HEK293 (cell line): ENCODE measurements around the gene TREH.

ENCODE experiments used
- CTCF ChIA-PET: fragments of 350-600 bp; formaldehyde crosslinking; extraction: SDS; loops from one replicate; lab custom pipeline; 2021; ENCODE audit warnings: antibody characterized with exemption; lab: Yijun Ruan, JAX
- POLR2A ChIA-PET: fragments of 300-600 bp; formaldehyde crosslinking; extraction: SDS; loops from one replicate; lab custom pipeline; 2020; ENCODE audit warnings: antibody characterized with exemption, inconsistent platforms; lab: Yijun Ruan, JAX
- H3K27ac ChIP-seq: fragments of 200-500 bp; sonication (Bioruptor generic); 2 replicates; pipeline ENCODE4 v1.5.1; 2014; ENCODE audit warnings: low read depth, low read length, control low read depth, inconsistent platforms; ENCODE audit errors: extremely low read depth
- H3K36me3 ChIP-seq, 2 experiments: fragments of 200-500 bp in 1 of 2; sonication (Bioruptor generic) in 1 of 2; 1 replicate in 1 of 2; 2 replicates in 1 of 2; pipeline ENCODE4 v1.5.1; 2014 to 2017; ENCODE audit warnings: inconsistent platforms in 2 of 2, low read length in 2 of 2; ENCODE audit not compliant: control insufficient read depth in 2 of 2, insufficient read depth in 1 of 2
- H3K4me1 ChIP-seq: fragments of 200-500 bp; sonication (Bioruptor generic); 2 replicates; pipeline ENCODE4 v1.5.1; 2014; ENCODE audit warnings: mild to moderate bottlenecking, low read length, inconsistent platforms; ENCODE audit not compliant: control insufficient read depth, insufficient read depth
- H3K4me3 ChIP-seq: 2 replicates; pipeline ENCODE4 v1.5.1; 2011; ENCODE audit warnings: low read depth, mild to moderate bottlenecking, control low read depth, low read length, moderate library complexity
- H3K9me3 ChIP-seq: fragments of 200-500 bp; sonication (Bioruptor generic); 2 replicates; pipeline ENCODE4 v1.5.1; 2014; ENCODE audit warnings: low read depth, low read length, inconsistent platforms; ENCODE audit not compliant: control insufficient read depth, insufficient read depth
- ELK4 ChIP-seq: IDR thresholded peaks from 2 replicates; pipeline ENCODE4 v1.6.1; 2011; ENCODE audit warnings: mild to moderate bottlenecking, low read depth, low read length, borderline replicate concordance
- GLIS2 ChIP-seq: fragments of 450-650 bp; formaldehyde crosslinking; IDR thresholded peaks from 2 replicates; pipeline ENCODE4 v1.5.1; 2016; ENCODE audit warnings: missing biosample characterization, missing genetic modification characterization
- PRDM6 ChIP-seq: fragments of 450-650 bp; formaldehyde crosslinking; IDR thresholded peaks from 2 replicates; pipeline ENCODE4 v1.5.1; 2017; ENCODE audit warnings: missing biosample characterization, missing genetic modification characterization
- SP3 ChIP-seq: fragments of 450-650 bp; formaldehyde crosslinking; IDR thresholded peaks from 2 replicates; pipeline ENCODE4 v1.5.1; 2016; ENCODE audit warnings: missing biosample characterization, missing genetic modification characterization
- ZBTB44 ChIP-seq: fragments of 450-650 bp; IDR thresholded peaks from 2 replicates; pipeline ENCODE4 v1.5.1; 2018; ENCODE audit warnings: missing biosample characterization, mild to moderate bottlenecking, missing genetic modification characterization
- ZNF10 ChIP-seq: fragments of 450-650 bp; formaldehyde crosslinking; IDR thresholded peaks from 2 replicates; pipeline ENCODE4 v1.5.1; 2017; ENCODE audit warnings: missing biosample characterization, missing genetic modification characterization
- ZNF132 ChIP-seq: fragments of 450-650 bp; formaldehyde crosslinking; IDR thresholded peaks from 2 replicates; pipeline ENCODE4 v1.5.1; 2017; ENCODE audit warnings: missing biosample characterization, missing genetic modification characterization, borderline replicate concordance
- ZNF148 ChIP-seq: fragments of 450-650 bp; formaldehyde crosslinking; IDR thresholded peaks from 2 replicates; pipeline ENCODE4 v1.5.0; 2017; ENCODE audit warnings: missing biosample characterization, missing genetic modification characterization, borderline replicate concordance
- ZNF23 ChIP-seq: fragments of 450-650 bp; formaldehyde crosslinking; IDR thresholded peaks from 2 replicates; pipeline ENCODE4 v1.5.1; 2016; ENCODE audit warnings: missing biosample characterization, missing genetic modification characterization, borderline replicate concordance
- ZNF558 ChIP-seq: fragments of 450-650 bp; formaldehyde crosslinking; IDR thresholded peaks from 2 replicates; pipeline ENCODE4 v1.5.1; 2016; ENCODE audit warnings: missing biosample characterization, missing genetic modification characterization
- ZNF560 ChIP-seq: fragments of 450-650 bp; formaldehyde crosslinking; IDR thresholded peaks from 2 replicates; pipeline ENCODE4 v1.5.1; 2017; ENCODE audit warnings: missing biosample characterization, missing genetic modification characterization, borderline replicate concordance

The TREH gene

GRCh38 chr11:118644496-118644895 lies 35.0 kb downstream of the TREH start:
- peaks cover 0 to 85% of the 10 kb centered on the region in 2 experiments; a peak in 2 of 3 replicates for H3K36me3 ChIP-seq
- POLR2A ChIA-PET: interaction anchor here (1.7 kb wide), 1 partner anchor 10 kb away, joined by 6 read pairs; no protein-coding TSS in a partner anchor
- H3K9me3 ChIP-seq: no peaks in the 10 kb centered on the region

GRCh38 chr11:118643995-118644345 lies 35.5 kb downstream of the TREH start:
- CTCF ChIA-PET: interaction anchor here (2.0 kb wide), 1 partner anchor 8 kb away, joined by 6 read pairs; no protein-coding TSS in a partner anchor
- no peak for TF ChIP-seq ZBTB44
- TF ChIP-seq ZNF558: no peak
- TF ChIP-seq ZNF560 (tag by site-specific recombination): no peak
- TF ChIP-seq GLIS2: no peak
- POLR2A ChIA-PET: interaction anchor here (1.7 kb wide), 1 partner anchor 9 kb away, joined by 6 read pairs; no protein-coding TSS in a partner anchor
- Histone ChIP-seq H3K9me3 (no peaks in the 10 kb centered on the region), H3K27ac (no peak overlapping the region), H3K4me3 (no peak overlapping the region), H3K36me3 (peaks cover 0 to 87% of the 10 kb centered on the region in 2 experiments; a peak in 2 of 3 replicates), H3K4me1 (no peaks in the 10 kb centered on the region)

More at GRCh38 chr11:118644496-118644895, 35.0 kb downstream of the TREH start:
- no peak overlapping the region for H3K27ac ChIP-seq
- no peak overlapping the region for H3K4me3 ChIP-seq
- no peak for TF ChIP-seq ZNF148 (tag by site-specific recombination)
- no peak for TF ChIP-seq ZNF10 (tag by site-specific recombination)
- no peak for TF ChIP-seq PRDM6 (tag by site-specific recombination)
- no peak for TF ChIP-seq ZNF23
- TF ChIP-seq, all 188 proteins: peak for 0
- H3K4me1 ChIP-seq: no peaks in the 10 kb centered on the region
- CTCF ChIA-PET: interaction anchor here (2.0 kb wide), 1 partner anchor 9 kb away, joined by 6 read pairs; no protein-coding TSS in a partner anchor

- ChIA-PET CTCF (interaction anchor here (0.6 to 0.9 kb wide), 2 partner anchors 16 to 498 kb away, joined by 3 to 6 read pairs; no protein-coding TSS in a partner anchor), POLR2A (interaction anchor here (1.7 kb wide), 1 partner anchor 9 kb away, joined by 6 read pairs; no protein-coding TSS in a partner anchor)
- no peak for TF ChIP-seq ZNF132 (tag by site-specific recombination)
- TF ChIP-seq SP3 (tag by site-specific recombination): no peak
- no peak for TF ChIP-seq ZBTB44
- TF ChIP-seq ELK4: no peak
- Histone ChIP-seq H3K4me3 (no peak overlapping the region), H3K36me3 (peaks cover 0 to 87% of the 10 kb centered on the region in 2 experiments; a peak in 2 of 3 replicates), H3K9me3 (no peaks in the 10 kb centered on the region), H3K4me1 (no peaks in the 10 kb centered on the region), H3K27ac (no peak overlapping the region)
Measured at GRCh38 chr11:118643142-118643994, 36.1 kb downstream of the TREH start.
